Vagina (tissue), 2 donors: Measurements from ENCODE around the gene DLX1.

Experiments
- CTCF ChIP-seq, 3 experiments: fragments of 450-650 bp in 2 of 3; fragments of 200-600 bp in 1 of 3; sonication (generic) in 1 of 3; IDR thresholded peaks; one replicate each; pipeline ENCODE4 v1.5.1; 2017 to 2019; ENCODE audit warnings: antibody characterized with exemption in 3 of 3, mild to moderate bottlenecking in 2 of 3, moderate library complexity in 2 of 3
- POLR2A ChIP-seq, 2 donors: fragments of 450-650 bp; IDR thresholded peaks; one replicate each; pipeline ENCODE4 v1.6.1; 2017; ENCODE audit warnings: antibody characterized with exemption in 2 of 2, mild to moderate bottlenecking in 2 of 2, moderate library complexity in 2 of 2

GRCh38 chr2:172100080-172100934 is 15.0 kb downstream of the DLX1 start:
- no peak for TF ChIP-seq CTCF (IDR thresholded peaks at IDR 0.05)
- TF ChIP-seq POLR2A (IDR thresholded peaks at IDR 0.05), result no peak
